ENCODE data around the gene LPIN3. TPM values are rescaled to one million over a fixed set of nuclear protein-coding genes. Genes with fewer than 3 reads are reported as not detected.
A peak's percentile ranks its signal among the peaks of the same experiment; 100 is the strongest.

The LPIN3 gene
- total and polyA plus RNA-seq, 2 of the 8 experiments (the other 6 are each of a cell fraction or from before 2014, with no cell fraction given), result 3.7 to 3.9 TPM

DNA sequence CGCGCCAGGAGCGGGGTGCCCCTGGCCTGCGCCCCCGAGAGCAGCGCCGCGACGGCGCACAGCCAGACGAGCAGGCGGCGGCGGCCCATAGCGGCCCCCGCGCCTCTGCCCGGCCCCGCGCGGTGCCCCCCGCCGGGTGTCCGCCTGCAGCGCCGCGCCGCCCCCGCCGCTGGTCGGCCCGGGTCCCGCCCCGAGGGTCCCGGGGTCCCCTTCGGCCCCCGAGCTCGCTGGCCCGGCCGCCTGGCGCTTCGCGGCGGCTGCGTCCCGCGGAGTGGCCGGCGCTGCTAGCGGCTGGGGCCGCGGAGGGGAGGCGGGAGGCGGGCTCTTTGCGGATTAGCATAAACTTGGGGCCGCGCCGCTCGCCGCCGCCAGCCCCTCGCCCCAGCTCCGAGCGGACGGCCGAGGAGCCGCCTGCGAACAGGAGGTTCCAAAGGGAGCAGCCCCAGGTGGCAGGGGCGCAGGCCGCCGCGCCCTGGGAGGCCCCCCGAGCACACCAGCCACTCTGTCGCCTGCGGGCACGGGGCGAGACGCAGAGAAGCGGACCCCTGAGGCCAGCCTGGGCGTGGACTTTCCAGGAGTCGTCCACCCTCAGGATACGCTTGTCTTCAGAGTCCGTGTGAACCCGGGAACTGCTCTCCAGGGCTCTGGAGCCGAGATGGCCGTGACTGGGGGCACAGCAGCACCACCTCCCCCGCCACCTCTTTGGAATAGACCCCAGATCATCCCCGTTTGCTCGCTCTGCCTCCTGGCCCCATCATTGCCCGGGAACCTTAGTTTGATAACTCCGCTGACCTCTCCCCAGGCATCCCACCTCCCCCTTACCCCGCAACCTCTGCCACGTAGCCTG is 26.1 kb downstream of the LPIN3 start, which contains the start of gene EMILIN3 (continued):
- TF ChIP-seq SP4 (IDR thresholded peaks at IDR 0.05; ENCODE audit: low read length) (no peak), GTF2F1 (IDR thresholded peaks at IDR 0.05; ENCODE audit: borderline replicate concordance, low read depth, low read length) (no peak), ASH2L (IDR thresholded peaks at IDR 0.05; ENCODE audit: low read length) (peak; percentile 37), BRCA1 (IDR thresholded peaks at IDR 0.05; ENCODE audit: low read depth, low read length) (no peak), CBX5 (IDR thresholded peaks at IDR 0.05; ENCODE audit: low read depth, low read length) (no peak), SP2 (IDR thresholded peaks at IDR 0.05; ENCODE audit: low read length) (no peak), KDM4A (IDR thresholded peaks at IDR 0.05; ENCODE audit: low read depth, low read length, severe bottlenecking) (peak; percentile 80), BCL11A (IDR thresholded peaks at IDR 0.05; ENCODE audit: low read depth in 2 of 2, low read length in 2 of 2) (no peak), HDAC6 (IDR thresholded peaks at IDR 0.05; ENCODE audit: low read depth, low read length) (no peak), CEBPB (IDR thresholded peaks at IDR 0.05; ENCODE audit: low read depth, low read length) (no peak)
- TF ChIP-seq, protein P1, sequence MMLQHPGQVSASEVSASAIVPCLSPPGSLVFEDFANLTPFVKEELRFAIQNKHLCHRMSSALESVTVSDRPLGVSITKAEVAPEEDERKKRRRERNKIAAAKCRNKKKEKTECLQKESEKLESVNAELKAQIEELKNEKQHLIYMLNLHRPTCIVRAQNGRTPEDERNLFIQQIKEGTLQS (IDR thresholded peaks at IDR 0.05; ENCODE audit: insufficient read depth, low read depth, low read length), result no peak

Data from H1 (cell line).